Activated CD4-positive, CD25-positive, alpha-beta regulatory T cell treated with anti-CD3 and anti-CD28 coated beads, Interleukin-2, amount 50 U/mL, for 16 hours (primary cell): ENCODE data around the gene PDE4DIP.
"Not testable (repeated sequence)": the region's sequence is repeated elsewhere in the genome, so short reads cannot be mapped to it uniquely, and the experiment has no call there.

Experiments
- DNase-seq: peaks from one replicate; pipeline ENCODE4 v3.0.0-alpha.2; 2020; ENCODE audit warnings: low read depth, low spot score

The PDE4DIP gene

DNA sequence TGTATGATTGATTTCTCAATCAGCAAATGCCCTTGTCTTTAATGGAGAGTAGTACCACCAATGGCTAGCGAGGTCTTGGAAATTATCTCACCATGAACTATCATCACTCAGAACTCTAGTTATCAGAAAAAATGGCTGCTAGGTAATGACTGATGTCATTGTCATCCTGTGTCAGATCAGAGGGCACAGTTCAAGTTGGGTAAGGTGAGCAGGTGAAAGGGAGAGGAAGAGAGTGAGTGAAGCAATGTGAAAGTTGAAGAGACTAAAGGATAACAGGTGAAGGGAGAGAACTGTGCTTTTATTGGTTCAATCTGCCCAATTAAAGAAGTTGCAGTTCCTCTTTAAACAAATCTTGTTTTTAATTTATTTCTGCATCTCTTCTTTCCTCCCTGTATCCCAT is 76.8 kb downstream of the PDE4DIP start:
- not testable (repeated sequence) for DNase-seq

DNA sequence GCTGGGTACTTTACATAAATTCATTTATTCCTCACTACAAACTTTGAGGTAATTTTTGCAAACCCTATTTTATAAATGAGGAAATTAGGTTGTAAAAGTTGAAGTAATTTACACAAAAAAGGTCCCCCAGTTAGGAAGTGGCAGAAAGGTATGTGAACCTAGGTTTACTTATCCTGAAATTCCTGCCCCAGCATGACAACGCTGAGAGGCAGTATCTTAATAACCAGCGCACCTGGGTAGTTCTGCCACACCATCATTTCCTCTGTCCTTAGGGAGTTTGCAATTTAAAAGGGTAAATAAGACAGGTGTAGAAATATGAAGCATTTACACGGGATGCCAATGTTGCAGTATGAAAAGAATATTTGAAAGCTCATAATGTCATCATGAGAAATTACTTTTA is 79.6 kb downstream of the PDE4DIP start:
- not testable (repeated sequence) for DNase-seq

DNA sequence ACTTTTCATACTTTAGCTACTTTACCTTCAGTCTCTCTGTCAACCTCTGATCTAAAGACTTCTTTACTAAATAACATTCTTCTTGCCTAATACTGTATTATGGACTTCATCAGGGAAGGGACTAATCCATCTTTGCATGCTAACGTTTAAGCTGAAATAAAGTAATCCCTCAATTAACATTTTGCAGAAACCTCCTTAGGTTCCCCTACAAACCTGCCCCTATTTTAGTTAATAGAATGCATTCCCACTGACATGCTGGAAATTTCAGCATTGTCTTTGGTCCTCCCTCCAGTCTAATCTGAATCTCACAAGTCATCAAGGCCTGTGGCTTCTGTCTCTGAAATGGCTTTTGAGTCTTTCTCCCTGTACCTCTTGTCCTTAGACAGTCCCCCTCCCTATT is 83.4 kb downstream of the PDE4DIP start:
- not testable (repeated sequence) for DNase-seq

GRCh38 chr1:148929253-148929652 is 85.0 kb downstream of the PDE4DIP start:
- not testable (repeated sequence) for DNase-seq

DNA sequence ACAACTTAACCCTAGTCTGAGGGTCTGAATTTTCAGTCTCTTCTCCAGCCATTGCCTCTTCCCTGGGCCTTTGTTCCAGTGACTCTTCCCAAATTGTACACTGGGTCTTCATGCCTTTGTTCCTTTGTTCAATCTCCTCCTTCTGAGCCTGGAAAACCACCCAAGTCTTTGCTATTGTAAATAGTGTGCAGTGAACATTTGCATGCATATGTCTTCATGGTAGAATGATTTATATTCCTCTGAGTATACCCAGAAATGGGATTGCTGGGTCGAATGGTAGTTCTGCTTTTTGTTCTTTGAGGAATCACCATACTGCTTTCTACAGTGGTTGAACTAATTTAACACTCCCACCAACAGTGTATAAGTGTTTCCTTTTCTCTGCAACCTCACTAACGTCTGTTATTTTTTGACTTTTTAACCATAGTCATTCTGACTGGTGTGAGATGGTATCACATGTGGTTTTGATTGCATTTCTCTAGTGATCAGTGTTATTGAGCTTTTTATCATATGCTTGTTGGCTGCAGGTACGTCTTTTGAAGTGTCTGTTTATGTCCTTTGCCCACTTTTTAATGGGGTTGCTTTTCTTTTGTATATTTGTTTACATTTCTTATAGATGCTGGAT is 91.3 kb downstream of the PDE4DIP start:
- DNase-seq, result not testable (repeated sequence)

DNA sequence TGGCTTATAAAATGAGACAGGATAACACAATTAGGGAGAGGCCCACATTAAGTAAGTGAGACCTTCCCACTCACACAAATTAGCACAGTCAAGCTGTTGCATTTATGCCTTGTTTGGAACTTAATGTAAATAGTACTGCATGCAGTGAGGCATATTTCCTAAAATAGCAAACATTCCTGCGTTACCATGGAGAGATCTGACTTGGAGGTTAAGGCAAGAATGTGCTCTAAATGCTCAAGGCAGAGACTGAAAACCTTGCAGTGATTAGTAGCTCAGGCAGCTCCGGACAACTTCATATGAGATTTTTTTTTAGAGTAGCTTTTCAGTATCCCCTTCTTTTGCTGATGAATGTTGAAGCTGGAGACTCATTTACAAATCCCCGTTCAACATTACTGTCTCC is 98.7 kb downstream of the PDE4DIP start:
- not testable (repeated sequence) for DNase-seq

DNA sequence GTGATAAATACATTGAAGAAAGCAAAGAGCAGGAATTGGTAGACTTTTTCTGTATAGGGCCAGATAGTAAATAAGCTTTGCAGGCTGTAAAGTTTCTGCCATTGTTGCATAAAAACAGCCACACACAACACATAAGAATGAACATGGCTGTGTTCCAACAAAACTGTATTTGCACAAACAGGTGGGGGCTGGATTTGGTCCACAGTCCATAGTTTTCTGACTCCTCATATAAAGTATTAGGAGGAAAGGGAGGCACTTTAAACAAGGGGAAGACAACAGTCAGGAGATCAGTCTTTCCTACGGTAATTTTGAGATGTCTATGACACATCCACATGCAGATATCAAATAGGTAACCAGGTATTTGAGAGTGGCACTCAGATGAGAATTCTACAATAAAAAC is 100.9 kb downstream of the PDE4DIP start:
- not testable (repeated sequence) for DNase-seq

GRCh38 chr1:148948768-148949167 is 104.5 kb downstream of the PDE4DIP start:
- not testable (repeated sequence) for DNase-seq

GRCh38 chr1:148951336-148952227 is 107.4 kb downstream of the PDE4DIP start:
- peak; percentile 38 for DNase-seq

DNA sequence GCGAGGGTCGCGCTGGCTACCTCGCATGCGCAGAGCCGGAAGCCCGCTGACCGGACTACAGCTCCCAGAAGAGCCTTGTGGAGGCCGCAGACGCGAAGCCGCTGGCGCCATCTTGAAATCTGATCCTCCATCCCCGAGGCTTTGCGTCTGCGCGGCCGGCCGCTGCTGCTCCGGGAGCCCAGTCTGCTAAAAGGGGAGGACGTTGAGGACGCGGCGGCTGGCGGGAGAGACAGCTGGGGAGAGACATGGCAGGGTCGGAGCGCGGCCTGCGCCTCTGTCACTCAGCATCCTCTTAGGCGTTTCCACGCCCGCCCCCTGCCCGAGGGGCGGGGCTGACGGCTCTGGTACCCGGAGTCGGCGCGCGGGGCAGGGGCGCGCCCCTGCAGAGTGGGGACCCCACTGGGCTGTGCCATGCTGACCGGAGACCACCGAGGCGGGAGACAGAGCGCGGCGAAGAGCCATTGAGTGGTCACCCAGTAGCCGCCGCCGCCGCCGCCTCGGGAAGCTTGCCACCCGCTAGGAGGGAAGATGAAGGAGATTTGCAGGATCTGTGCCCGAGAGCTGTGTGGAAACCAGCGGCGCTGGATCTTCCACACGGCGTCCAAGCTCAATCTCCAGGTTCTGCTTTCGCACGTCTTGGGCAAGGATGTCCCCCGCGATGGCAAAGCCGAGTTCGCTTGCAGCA is 108.2 kb downstream of the PDE4DIP start:
- DNase-seq, result peak; percentile 41

- DNase-seq, result not testable (repeated sequence)
These were observed 108.8 kb downstream of the PDE4DIP start for GRCh38 chr1:148952938-148953616.

DNA sequence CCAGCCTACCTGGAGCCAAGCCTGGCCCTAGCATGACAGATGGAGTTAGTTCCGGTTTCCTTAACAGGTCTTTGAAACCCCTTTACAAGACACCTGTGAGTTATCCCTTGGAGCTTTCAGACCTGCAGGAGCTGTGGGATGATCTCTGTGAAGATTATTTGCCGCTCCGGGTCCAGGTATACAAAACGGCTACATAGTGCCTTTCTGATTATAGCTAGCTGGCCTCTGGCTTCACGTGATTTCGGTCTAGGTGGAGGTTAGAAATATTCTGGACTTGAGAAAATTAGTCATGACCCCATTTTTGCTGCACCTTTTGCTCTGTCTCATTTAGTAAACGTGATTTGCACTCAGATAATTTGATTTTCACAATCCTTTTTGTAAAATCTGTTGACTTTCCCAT is 109.5 kb downstream of the PDE4DIP start:
- not testable (repeated sequence) for DNase-seq

GRCh38 chr1:148958343-148958742 is 114.1 kb downstream of the PDE4DIP start:
- DNase-seq, result not testable (repeated sequence)

DNA sequence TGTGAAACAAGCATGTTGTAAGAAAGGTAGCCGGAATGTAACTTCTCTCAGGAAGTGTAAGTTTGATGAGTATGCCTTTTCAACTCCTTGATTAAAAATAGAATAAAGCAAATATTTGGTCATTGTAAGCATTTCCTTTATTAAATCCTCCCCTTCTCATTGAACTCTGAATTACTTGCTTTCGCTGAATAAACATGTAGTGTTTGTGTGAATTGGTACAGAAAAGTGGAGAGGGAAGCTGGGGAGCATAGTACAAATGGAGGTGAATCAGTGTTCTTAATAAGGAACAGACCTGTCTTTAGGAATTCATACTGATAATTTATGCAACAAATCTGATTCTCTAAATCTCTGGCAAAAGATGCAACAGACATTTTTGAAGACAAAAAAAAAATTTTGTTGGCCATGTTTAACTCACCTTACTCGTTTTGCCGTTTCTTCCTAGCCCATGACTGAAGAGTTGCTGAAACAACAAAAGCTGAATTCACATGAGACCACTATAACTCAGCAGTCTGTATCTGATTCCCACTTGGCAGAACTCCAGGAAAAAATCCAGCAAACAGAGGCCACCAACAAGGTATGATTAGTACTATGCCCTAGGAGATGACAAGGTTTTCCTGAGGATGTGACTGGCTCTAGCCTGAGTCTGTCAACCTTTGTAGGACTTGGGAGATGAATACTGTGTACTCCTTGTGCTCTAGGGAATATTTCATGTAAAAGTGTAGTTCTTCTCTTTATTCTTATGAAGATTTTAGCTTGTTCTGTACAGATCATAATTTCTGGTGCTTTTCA is 116.2 kb downstream of the PDE4DIP start:
- not testable (repeated sequence) for DNase-seq

GRCh38 chr1:148962127-148962857 is 118.1 kb downstream of the PDE4DIP start:
- DNase-seq, result not testable (repeated sequence)

GRCh38 chr1:148966084-148966483 is 121.9 kb downstream of the PDE4DIP start:
- DNase-seq, result not testable (repeated sequence)

- not testable (repeated sequence) for DNase-seq
These were observed 123.4 kb downstream of the PDE4DIP start for GRCh38 chr1:148967580-148967979.

DNA sequence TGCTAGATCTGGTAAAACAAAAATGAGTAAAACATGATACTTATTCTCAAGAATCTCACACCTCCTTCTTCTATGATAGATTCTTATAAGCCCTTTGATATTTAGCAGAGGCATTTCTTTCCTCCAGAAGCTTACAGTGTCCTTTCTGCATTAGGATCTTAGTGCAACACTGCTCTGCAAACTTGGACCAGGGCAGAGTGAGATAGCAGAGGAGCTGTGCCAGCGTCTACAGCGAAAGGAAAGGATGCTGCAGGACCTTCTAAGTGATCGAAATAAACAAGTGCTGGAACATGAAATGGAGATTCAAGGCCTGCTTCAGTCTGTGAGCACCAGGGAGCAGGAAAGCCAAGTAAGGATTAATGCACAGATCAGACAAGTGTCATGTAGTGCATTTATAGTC is 124.5 kb downstream of the PDE4DIP start:
- not testable (repeated sequence) for DNase-seq

- DNase-seq, result not testable (repeated sequence)
These were observed 124.9 kb downstream of the PDE4DIP start for GRCh38 chr1:148969126-148969525.

DNA sequence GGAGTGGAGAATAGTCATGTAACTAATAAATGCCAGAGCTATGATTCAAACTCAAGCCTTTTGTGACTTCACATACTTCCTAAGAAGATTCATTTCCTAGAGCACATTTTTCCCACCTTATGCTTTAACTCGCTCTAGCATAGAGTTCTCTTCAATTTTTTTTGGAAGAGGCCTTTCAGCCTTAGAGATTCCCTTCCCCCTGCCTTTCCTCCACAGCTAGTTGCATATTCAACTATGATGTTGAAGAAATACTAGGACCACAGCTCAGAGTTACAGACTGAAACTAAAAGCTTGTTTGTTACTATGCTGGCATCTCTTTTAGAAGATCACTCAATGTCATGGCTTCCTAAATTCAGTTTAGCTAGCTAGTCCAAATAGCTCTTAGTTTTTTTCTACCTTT is 131.2 kb downstream of the PDE4DIP start:
- DNase-seq, result not testable (repeated sequence)
